WTC11 (cell line): Measurements from ENCODE around the gene NHS. TPM values are rescaled to one million over a fixed set of nuclear protein-coding genes. Genes with fewer than 3 reads are reported as not detected.

Experiments used
- ATAC-seq: fragments of 200-7000 bp; cut with Tn5 transposase; 2 replicates; pipeline ENCODE4 v1.10.0; 2021; ENCODE audit warnings: mild to moderate bottlenecking, moderate library complexity
- CTCF ChIA-PET: fragments of 300-600 bp; sonication (Branson Sonifier 250); formaldehyde crosslinking; loops from one replicate; lab custom pipeline; 2021; ENCODE audit warnings: antibody characterized with exemption; lab: Charles Lee
- POLR2A ChIA-PET: fragments of 350-600 bp; sonication (Branson Sonifier 250); formaldehyde crosslinking; loops from one replicate; lab custom pipeline; 2021; ENCODE audit warnings: antibody characterized with exemption; lab: Charles Lee
- DNase-seq: peaks from one replicate; pipeline ENCODE4 v3.0.0; 2021; ENCODE audit warnings: low spot score
- H3K27ac Mint-ChIP-seq: 2 replicates; pipeline ENCODE4 v1.8.0; 2021; ENCODE audit warnings: mixed read lengths
- H3K27me3 Mint-ChIP-seq: 2 replicates; pipeline ENCODE4 v1.8.0; 2021; ENCODE audit warnings: low read depth, mild to moderate bottlenecking, moderate library complexity, mixed read lengths
- H3K36me3 Mint-ChIP-seq: 2 replicates; pipeline ENCODE4 v1.8.0; 2021; ENCODE audit warnings: mixed read lengths
- H3K4me1 Mint-ChIP-seq: 2 replicates; pipeline ENCODE4 v1.8.0; 2022; ENCODE audit warnings: mixed read lengths
- H3K4me3 Mint-ChIP-seq: 2 replicates; pipeline ENCODE4 v1.8.0; 2021; ENCODE audit warnings: mild to moderate bottlenecking, moderate library complexity, mixed read lengths
- H3K9me3 Mint-ChIP-seq: 2 replicates; pipeline ENCODE4 v1.8.0; 2021; ENCODE audit warnings: mixed read lengths
- ATF1 ChIP-seq: sonication (generic); formaldehyde crosslinking; IDR thresholded peaks from 2 replicates; pipeline ENCODE4 v1.8.1; 2023; ENCODE audit warnings: mild to moderate bottlenecking, moderate library complexity, missing genetic modification reagents
- CTCF ChIP-seq: fragments of 200-600 bp; IDR thresholded peaks from 2 replicates; pipeline ENCODE4 v1.8.0; 2022; ENCODE audit warnings: antibody characterized with exemption
- EMX1 ChIP-seq: fragments of 250-450 bp; sonication (Bioruptor Pico); IDR thresholded peaks from 2 replicates; pipeline ENCODE4 v1.8.0; 2021; ENCODE audit warnings: mild to moderate bottlenecking
- ESRRA ChIP-seq: sonication (generic); formaldehyde crosslinking; IDR thresholded peaks from 2 replicates; pipeline ENCODE4 v1.8.1; 2022; ENCODE audit warnings: mild to moderate bottlenecking, missing genetic modification reagents, borderline replicate concordance
- GRHL2 ChIP-seq: fragments of 250-450 bp; sonication (Bioruptor Pico); IDR thresholded peaks from 2 replicates; pipeline ENCODE4 v1.8.0; 2022; ENCODE audit warnings: mild to moderate bottlenecking, moderate library complexity; ENCODE audit not compliant: insufficient replicate concordance, severe bottlenecking
- HMGA2 ChIP-seq: fragments of 250-450 bp; sonication (Bioruptor Pico); IDR thresholded peaks from 2 replicates; pipeline ENCODE4 v1.4.0; 2021; ENCODE audit warnings: mild to moderate bottlenecking, moderate library complexity
- IRF1 ChIP-seq: sonication (generic); formaldehyde crosslinking; IDR thresholded peaks from 2 replicates; pipeline ENCODE4 v1.8.0; 2023; ENCODE audit warnings: missing genetic modification reagents
- JAZF1 ChIP-seq: fragments of 250-450 bp; sonication (Bioruptor Pico); IDR thresholded peaks from 2 replicates; pipeline ENCODE4 v1.9.0; 2021; ENCODE audit warnings: moderate library complexity, mild to moderate bottlenecking, inconsistent platforms
- JUN ChIP-seq: sonication (generic); formaldehyde crosslinking; IDR thresholded peaks from 2 replicates; pipeline ENCODE4 v1.8.0; 2023; ENCODE audit warnings: mild to moderate bottlenecking, missing genetic modification reagents
- MXD4 ChIP-seq: fragments of 250-450 bp; sonication (Bioruptor Pico); IDR thresholded peaks from 2 replicates; pipeline ENCODE4 v1.8.0; 2021; ENCODE audit warnings: mild to moderate bottlenecking, moderate library complexity, borderline replicate concordance
- NFYB ChIP-seq: sonication (generic); formaldehyde crosslinking; conservative IDR thresholded peaks from 2 replicates; pipeline ENCODE4 v1.8.0; 2022; ENCODE audit warnings: low read depth, missing genetic modification reagents
- PRDM15 ChIP-seq: sonication (generic); formaldehyde crosslinking; IDR thresholded peaks from 2 replicates; pipeline ENCODE4 v1.8.0; 2022; ENCODE audit warnings: missing genetic modification reagents
- RORB ChIP-seq: fragments of 250-450 bp; sonication (Bioruptor Pico); IDR thresholded peaks from 2 replicates; pipeline ENCODE4 v1.9.0; 2021; ENCODE audit warnings: mild to moderate bottlenecking
- TEAD4 ChIP-seq: sonication (generic); formaldehyde crosslinking; IDR thresholded peaks from 2 replicates; pipeline ENCODE4 v1.8.0; 2022; ENCODE audit warnings: mild to moderate bottlenecking, missing genetic modification reagents
- TP53 ChIP-seq: sonication (generic); formaldehyde crosslinking; IDR thresholded peaks from 2 replicates; pipeline ENCODE4 v1.8.1; 2023; ENCODE audit warnings: mild to moderate bottlenecking, missing genetic modification reagents
- ZBTB21 ChIP-seq: sonication (generic); formaldehyde crosslinking; IDR thresholded peaks from 2 replicates; pipeline ENCODE4 v1.8.1; 2023; ENCODE audit warnings: mild to moderate bottlenecking, missing genetic modification reagents, borderline replicate concordance
- ZNF671 ChIP-seq: fragments of 250-450 bp; sonication (Bioruptor Pico); IDR thresholded peaks from 2 replicates; pipeline ENCODE4 v1.8.0; 2021; ENCODE audit warnings: mild to moderate bottlenecking
- total RNA-seq: library from RNA; stranded (reverse); gene quantifications from 3 replicates; pipeline ENCODE4 v1.2.3, GENCODE V29; 2021
- TF ChIP-seq, protein P1 (sequence below): sonication (generic); formaldehyde crosslinking; IDR thresholded peaks from 2 replicates; pipeline ENCODE4 v1.8.0; 2022; ENCODE audit warnings: mild to moderate bottlenecking, missing genetic modification reagents
- TF ChIP-seq, protein P2 (sequence below): sonication (generic); formaldehyde crosslinking; IDR thresholded peaks from 2 replicates; pipeline ENCODE4 v1.8.0; 2022; ENCODE audit warnings: mild to moderate bottlenecking, missing genetic modification reagents
- TF ChIP-seq, protein P3 (sequence below): sonication (generic); formaldehyde crosslinking; IDR thresholded peaks from 2 replicates; pipeline ENCODE4 v1.8.0; 2022; ENCODE audit warnings: mild to moderate bottlenecking, missing genetic modification reagents
- TF ChIP-seq, protein P4 (sequence below): sonication (generic); formaldehyde crosslinking; IDR thresholded peaks from 2 replicates; pipeline ENCODE4 v1.8.1; 2023; ENCODE audit warnings: mild to moderate bottlenecking, moderate library complexity, missing genetic modification reagents

Gene NHS
- total RNA-seq, 1 experiment from 2014 or later: 5.8 TPM

GRCh38 chrX:17560385-17560784 is 185.4 kb downstream of the NHS start (continued):
- no peak for TF ChIP-seq CTCF
- TF ChIP-seq ZNF671 (CRISPR knock-in tag): no peak
- TF ChIP-seq, protein P1, sequence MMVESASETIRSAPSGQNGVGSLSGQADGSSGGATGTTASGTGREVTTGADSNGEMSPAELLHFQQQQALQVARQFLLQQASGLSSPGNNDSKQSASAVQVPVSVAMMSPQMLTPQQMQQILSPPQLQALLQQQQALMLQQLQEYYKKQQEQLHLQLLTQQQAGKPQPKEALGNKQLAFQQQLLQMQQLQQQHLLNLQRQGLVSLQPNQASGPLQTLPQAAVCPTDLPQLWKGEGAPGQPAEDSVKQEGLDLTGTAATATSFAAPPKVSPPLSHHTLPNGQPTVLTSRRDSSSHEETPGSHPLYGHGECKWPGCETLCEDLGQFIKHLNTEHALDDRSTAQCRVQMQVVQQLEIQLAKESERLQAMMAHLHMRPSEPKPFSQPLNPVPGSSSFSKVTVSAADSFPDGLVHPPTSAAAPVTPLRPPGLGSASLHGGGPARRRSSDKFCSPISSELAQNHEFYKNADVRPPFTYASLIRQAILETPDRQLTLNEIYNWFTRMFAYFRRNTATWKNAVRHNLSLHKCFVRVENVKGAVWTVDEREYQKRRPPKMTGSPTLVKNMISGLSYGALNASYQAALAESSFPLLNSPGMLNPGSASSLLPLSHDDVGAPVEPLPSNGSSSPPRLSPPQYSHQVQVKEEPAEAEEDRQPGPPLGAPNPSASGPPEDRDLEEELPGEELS (CRISPR knock-in tag): no peak
- TF ChIP-seq ESRRA (CRISPR knock-in tag): no peak

- Mint-ChIP-seq H3K27ac (no peak overlapping the region), H3K4me3 (no peak overlapping the region), H3K4me1 (peaks cover 37% of the 10 kb centered on the region), H3K27me3 (no peaks in the 10 kb centered on the region), H3K9me3 (no peaks in the 10 kb centered on the region), H3K36me3 (no peaks in the 10 kb centered on the region)
- TF ChIP-seq HMGA2 (CRISPR knock-in tag) (no peak), EMX1 (no peak), ZNF671 (CRISPR knock-in tag) (no peak), JAZF1 (CRISPR knock-in tag) (no peak), IRF1 (no peak), ZBTB21 (no peak), JUN (CRISPR knock-in tag) (no peak)
- TF ChIP-seq, protein P2, sequence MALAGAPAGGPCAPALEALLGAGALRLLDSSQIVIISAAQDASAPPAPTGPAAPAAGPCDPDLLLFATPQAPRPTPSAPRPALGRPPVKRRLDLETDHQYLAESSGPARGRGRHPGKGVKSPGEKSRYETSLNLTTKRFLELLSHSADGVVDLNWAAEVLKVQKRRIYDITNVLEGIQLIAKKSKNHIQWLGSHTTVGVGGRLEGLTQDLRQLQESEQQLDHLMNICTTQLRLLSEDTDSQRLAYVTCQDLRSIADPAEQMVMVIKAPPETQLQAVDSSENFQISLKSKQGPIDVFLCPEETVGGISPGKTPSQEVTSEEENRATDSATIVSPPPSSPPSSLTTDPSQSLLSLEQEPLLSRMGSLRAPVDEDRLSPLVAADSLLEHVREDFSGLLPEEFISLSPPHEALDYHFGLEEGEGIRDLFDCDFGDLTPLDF: no peak
- TF ChIP-seq, protein P3, sequence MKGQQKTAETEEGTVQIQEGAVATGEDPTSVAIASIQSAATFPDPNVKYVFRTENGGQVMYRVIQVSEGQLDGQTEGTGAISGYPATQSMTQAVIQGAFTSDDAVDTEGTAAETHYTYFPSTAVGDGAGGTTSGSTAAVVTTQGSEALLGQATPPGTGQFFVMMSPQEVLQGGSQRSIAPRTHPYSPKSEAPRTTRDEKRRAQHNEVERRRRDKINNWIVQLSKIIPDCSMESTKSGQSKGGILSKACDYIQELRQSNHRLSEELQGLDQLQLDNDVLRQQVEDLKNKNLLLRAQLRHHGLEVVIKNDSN: no peak
- TF ChIP-seq, protein P1 (CRISPR knock-in tag): no peak
- POLR2A ChIA-PET: no interaction called here
- no peak for DNase-seq
- ATAC-seq: no peak
- CTCF ChIA-PET: no interaction called here
Observed at GRCh38 chrX:17563076-17563475, 188.1 kb downstream of the NHS start.

GRCh38 chrX:17563515-17563914 is 188.5 kb downstream of the NHS start:
- ATAC-seq: no peak
- peaks cover 37% of the 10 kb centered on the region for H3K4me1 Mint-ChIP-seq
- no peaks in the 10 kb centered on the region for H3K9me3 Mint-ChIP-seq
- POLR2A ChIA-PET: no interaction called here
- no peak for DNase-seq
- no peaks in the 10 kb centered on the region for H3K36me3 Mint-ChIP-seq
- H3K4me3 Mint-ChIP-seq: no peak overlapping the region
- no peaks in the 10 kb centered on the region for H3K27me3 Mint-ChIP-seq
- no peak overlapping the region for H3K27ac Mint-ChIP-seq
- CTCF ChIA-PET: no interaction called here
- TF ChIP-seq, protein P4, sequence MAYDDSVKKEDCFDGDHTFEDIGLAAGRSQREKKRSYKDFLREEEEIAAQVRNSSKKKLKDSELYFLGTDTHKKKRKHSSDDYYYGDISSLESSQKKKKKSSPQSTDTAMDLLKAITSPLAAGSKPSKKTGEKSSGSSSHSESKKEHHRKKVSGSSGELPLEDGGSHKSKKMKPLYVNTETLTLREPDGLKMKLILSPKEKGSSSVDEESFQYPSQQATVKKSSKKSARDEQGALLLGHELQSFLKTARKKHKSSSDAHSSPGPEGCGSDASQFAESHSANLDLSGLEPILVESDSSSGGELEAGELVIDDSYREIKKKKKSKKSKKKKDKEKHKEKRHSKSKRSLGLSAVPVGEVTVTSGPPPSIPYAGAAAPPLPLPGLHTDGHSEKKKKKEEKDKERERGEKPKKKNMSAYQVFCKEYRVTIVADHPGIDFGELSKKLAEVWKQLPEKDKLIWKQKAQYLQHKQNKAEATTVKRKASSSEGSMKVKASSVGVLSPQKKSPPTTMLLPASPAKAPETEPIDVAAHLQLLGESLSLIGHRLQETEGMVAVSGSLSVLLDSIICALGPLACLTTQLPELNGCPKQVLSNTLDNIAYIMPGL: no peak
- TF ChIP-seq JUN (CRISPR knock-in tag): no peak
- no peak for TF ChIP-seq PRDM15
- TF ChIP-seq RORB (CRISPR knock-in tag): no peak
- TF ChIP-seq TP53 (CRISPR knock-in tag): no peak
- no peak for TF ChIP-seq NFYB (CRISPR knock-in tag)
- TF ChIP-seq GRHL2: no peak
- TF ChIP-seq TEAD4: no peak
- TF ChIP-seq ZNF671 (CRISPR knock-in tag): no peak
- no peak for TF ChIP-seq ATF1 (CRISPR knock-in tag)
- TF ChIP-seq MXD4: no peak
